Hematopoietic multipotent progenitor cell treated with erythropoietin and hydrocortisone succinate and interleukin-3 and kit ligand, for 6 days (in vitro differentiated cells): ENCODE measurements around the gene DNASE2.
A peak's percentile ranks its signal among the peaks of the same experiment; 100 is the strongest.
"Not testable (repeated sequence)": the region's sequence is repeated elsewhere in the genome, so short reads cannot be mapped to it uniquely, and the experiment has no call there.

Experiments
- DNase-seq: peaks from one replicate; pipeline ENCODE4 v3.0.0-alpha.2; 2015

The DNASE2 gene

GRCh38 chr19:12881172-12881808 is at the start of gene DNASE2:
TSS of gene DNASE2 (minus strand) at chr19:12881449. CDS start at chr19:12881375, 74 bp downstream.
- peak; percentile 98 for DNase-seq

GRCh38 chr19:12930002-12930645 is 48.9 kb upstream of the DNASE2 start:
- DNase-seq, result peak; percentile 49

- DNase-seq, result no peak
These were observed 43.5 kb upstream of the DNASE2 start for GRCh38 chr19:12924621-12925310.

DNA sequence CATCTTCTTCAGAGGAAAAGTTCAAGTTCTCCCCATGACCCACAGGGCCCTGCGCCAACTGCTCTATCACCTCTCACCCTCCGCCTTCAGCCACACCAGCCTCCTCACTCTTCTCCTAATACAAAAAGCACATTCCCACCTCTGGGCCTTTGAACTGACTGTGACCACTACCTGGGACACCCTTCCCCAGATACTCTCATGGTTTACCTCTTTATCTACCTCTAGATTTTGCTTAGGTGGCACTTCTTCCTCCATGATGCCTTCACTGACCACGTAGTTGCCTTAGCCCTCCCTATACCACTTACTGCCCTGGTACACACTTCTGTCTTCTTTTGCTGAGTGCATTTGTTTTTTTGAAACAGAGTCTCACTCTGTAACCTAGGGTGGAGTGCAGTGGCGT is 41.7 kb upstream of the DNASE2 start:
- no peak for DNase-seq

GRCh38 chr19:12921047-12921446 is 39.8 kb upstream of the DNASE2 start:
- DNase-seq, result no peak

GRCh38 chr19:12918253-12918652 is 37.0 kb upstream of the DNASE2 start:
- no peak for DNase-seq

GRCh38 chr19:12915860-12916259 is 34.6 kb upstream of the DNASE2 start:
- not testable (repeated sequence) for DNase-seq

GRCh38 chr19:12913851-12914690 is 32.8 kb upstream of the DNASE2 start:
- DNase-seq, result peak; percentile 86

GRCh38 chr19:12913011-12913561 is 31.8 kb upstream of the DNASE2 start:
- peak; percentile 71 for DNase-seq

DNA sequence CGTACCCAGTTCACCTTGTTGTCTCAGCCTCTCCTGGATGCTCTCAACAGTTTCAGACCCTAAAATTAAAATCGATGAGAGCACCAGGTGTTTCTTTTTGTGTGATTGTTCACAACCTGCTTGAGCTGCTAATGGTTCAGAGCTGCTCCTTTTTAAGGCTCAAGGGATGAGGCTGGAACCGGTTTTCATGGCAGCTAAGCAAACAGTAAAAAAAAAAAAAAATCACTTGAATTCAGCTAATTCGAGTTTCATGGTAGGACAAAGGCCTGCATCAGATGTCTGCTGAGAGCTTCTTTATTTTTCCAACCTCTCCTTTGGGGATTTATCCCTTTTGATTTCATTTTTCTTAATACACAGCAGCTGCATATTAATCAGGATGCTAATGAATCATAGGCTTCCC is 31.3 kb upstream of the DNASE2 start:
- DNase-seq, result no peak

DNA sequence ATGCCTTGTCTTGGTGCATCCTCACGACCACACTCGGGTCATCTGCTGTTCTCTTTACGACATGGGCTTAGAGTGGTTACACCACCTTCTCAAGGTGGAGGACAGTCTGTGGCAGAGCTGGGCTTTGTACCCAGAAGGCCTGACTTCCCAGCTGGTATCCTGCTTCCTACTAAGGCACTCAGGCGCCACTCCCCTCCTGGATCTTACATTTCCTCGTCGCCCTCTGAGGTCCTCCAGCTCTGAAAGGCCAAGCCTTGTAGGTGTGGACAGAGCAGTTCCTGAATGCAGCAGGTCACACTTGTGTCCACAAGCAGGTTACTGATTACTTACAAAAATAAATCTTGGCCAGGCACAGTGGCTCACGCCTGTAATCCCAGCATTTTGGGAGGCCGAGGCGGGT is 25.9 kb upstream of the DNASE2 start:
- DNase-seq, result no peak

DNA sequence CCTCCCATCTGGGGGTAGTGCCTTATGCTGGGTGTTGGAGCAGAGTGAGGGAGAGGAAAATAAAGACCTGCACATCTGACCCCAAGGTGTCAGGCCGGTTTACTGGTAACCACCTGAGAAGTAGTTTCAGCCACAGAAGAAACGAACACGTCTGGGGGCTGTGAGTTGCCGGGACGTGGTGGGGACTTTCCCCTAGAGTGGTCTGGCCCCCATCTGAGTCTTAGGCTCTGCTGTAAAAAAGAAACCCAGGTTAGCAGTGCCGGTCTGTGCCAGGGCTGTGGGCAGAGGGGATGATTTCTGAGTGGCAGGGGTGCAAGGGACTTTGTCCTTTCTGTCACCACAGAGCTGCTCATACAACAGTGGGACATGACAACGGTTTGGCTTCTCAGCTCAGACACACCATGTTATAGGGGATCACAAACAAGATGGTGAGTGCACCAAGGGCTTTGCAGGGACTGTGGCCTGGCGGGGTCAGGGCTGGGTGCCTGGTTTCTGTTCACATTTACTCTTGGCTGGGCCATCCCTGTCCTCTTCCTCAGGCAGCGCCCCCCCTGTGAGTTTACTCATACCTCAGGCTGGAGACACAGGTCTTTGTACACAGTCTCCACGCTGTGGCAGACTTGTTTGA is 18.8 kb upstream of the DNASE2 start:
- DNase-seq, result no peak

GRCh38 chr19:12896460-12896859 is 15.2 kb upstream of the DNASE2 start:
- DNase-seq, result no peak

- DNase-seq, result no peak
These were observed 12.3 kb upstream of the DNASE2 start for GRCh38 chr19:12893582-12893981.

GRCh38 chr19:12891553-12892021 is 10.3 kb upstream of the DNASE2 start:
- DNase-seq, result no peak

- peak; percentile 100 for DNase-seq
These were observed 9.7 kb upstream of the DNASE2 start, which contains the start of gene GCDH for GRCh38 chr19:12890787-12891552. TSS of gene GCDH (plus strand) at chr19:12891160. CDS start at chr19:12891305, 145 bp downstream.

DNA sequence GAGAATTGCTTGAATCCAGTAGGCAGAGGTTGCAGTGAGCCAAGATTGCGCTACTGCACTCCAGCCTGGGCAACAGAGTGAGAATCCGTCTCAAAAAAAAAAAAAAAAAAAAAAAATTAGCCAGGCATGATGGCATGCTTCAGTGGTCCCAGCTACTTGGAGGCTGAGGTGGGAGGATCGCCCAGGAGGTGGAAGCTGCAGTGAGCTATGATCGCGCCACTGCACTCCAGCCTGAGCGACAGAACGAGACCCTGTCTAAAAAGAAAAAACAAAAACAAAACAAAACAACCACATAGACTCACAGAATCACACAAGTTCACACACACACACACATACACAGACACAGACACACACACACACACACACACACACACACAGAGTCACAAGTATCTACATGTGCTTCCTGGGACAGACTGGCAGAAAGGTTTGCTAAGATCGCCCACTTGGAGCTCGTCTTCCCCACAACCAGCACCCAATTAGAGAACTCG is 9.1 kb upstream of the DNASE2 start:
- DNase-seq, result not testable (repeated sequence)

- peak; percentile 47 for DNase-seq
These were observed 6.9 kb upstream of the DNASE2 start for GRCh38 chr19:12888006-12888603.

GRCh38 chr19:12886969-12887747 is 5.9 kb upstream of the DNASE2 start, which contains the start of gene KLF1:
TSS of gene KLF1 (minus strand) at chr19:12887201. CDS start at chr19:12887140, 61 bp downstream.
- peak; percentile 97 for DNase-seq

DNA sequence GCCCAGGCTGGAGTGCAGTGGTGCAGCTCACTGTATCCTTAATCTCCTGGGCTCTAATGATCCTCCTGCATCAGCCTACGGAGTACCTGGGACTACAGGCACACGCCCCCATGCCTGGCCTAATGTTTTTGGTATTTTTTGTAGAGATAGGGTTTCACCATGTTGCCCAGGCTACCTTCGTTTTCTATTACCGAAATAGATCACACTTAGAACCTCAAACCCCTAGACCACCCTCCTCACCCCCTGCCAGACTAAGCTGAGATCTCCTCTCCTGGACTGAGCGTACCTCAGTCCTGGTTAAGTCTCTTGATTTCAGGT is 5.4 kb upstream of the DNASE2 start:
- DNase-seq, result peak; percentile 37
